Endothelial cell (in vitro differentiated cells): Measurements from ENCODE around the gene NQO1. TPM values are rescaled to one million over a fixed set of nuclear protein-coding genes. Genes with fewer than 3 reads are reported as not detected.

Experiments
- DNase-seq: peaks from one replicate; pipeline ENCODE4 v3.0.0; 2021; ENCODE audit warnings: low spot score
- H3K27ac Mint-ChIP-seq: one replicate; pipeline ENCODE4 v1.8.0; 2021; ENCODE audit warnings: mixed read lengths, inconsistent platforms; ENCODE audit not compliant: unreplicated experiment
- H3K27me3 Mint-ChIP-seq: one replicate; pipeline ENCODE4 v1.8.0; 2021; ENCODE audit warnings: mild to moderate bottlenecking, moderate library complexity, mixed read lengths, inconsistent platforms; ENCODE audit not compliant: unreplicated experiment
- H3K36me3 Mint-ChIP-seq: one replicate; pipeline ENCODE4 v1.8.0; 2021; ENCODE audit warnings: mild to moderate bottlenecking, low read depth, mixed read lengths, inconsistent platforms; ENCODE audit not compliant: unreplicated experiment
- H3K4me1 Mint-ChIP-seq: one replicate; pipeline ENCODE4 v1.8.0; 2021; ENCODE audit warnings: mild to moderate bottlenecking, mixed read lengths, inconsistent platforms; ENCODE audit not compliant: unreplicated experiment
- H3K4me3 Mint-ChIP-seq: one replicate; pipeline ENCODE4 v1.8.0; 2021; ENCODE audit warnings: mild to moderate bottlenecking, mixed read lengths, inconsistent platforms; ENCODE audit not compliant: unreplicated experiment
- H3K9me3 Mint-ChIP-seq: one replicate; pipeline ENCODE4 v1.8.0; 2021; ENCODE audit warnings: mixed read lengths, inconsistent platforms; ENCODE audit not compliant: unreplicated experiment
- CTCF ChIP-seq: fragments of 200-600 bp; sonication (generic); IDR thresholded peaks from one replicate; pipeline ENCODE4 v1.5.0; 2021; ENCODE audit warnings: antibody characterized with exemption; ENCODE audit not compliant: unreplicated experiment
- total RNA-seq: library from RNA; stranded (reverse); fragmentation: NEBNext Ultra II Directional; extraction: Animal tissue kit (Norgen Biotek cat#: 25700); gene quantifications from one replicate; pipeline ENCODE4 v1.2.1, GENCODE V29; 2021; ENCODE audit not compliant: unreplicated experiment

Gene NQO1
- total RNA-seq, 1 donor from 2014 or later: 29.1 TPM

- H3K9me3 Mint-ChIP-seq: no peaks in the 10 kb centered on the region
- no peak overlapping the region for H3K4me3 Mint-ChIP-seq
- H3K27ac Mint-ChIP-seq: no peak overlapping the region
- no peaks in the 10 kb centered on the region for H3K27me3 Mint-ChIP-seq
- H3K4me1 Mint-ChIP-seq: peaks cover 7% of the 10 kb centered on the region
- no peak for TF ChIP-seq CTCF
- H3K36me3 Mint-ChIP-seq: peaks cover 6% of the 10 kb centered on the region
- no peak for DNase-seq
Measured at GRCh38 chr16:69768666-69769065, 42.3 kb upstream of the NQO1 start.

- Mint-ChIP-seq H3K4me1 (peaks cover 8% of the 10 kb centered on the region), H3K27me3 (peaks cover 4% of the 10 kb centered on the region), H3K27ac (no peak overlapping the region), H3K4me3 (no peak overlapping the region), H3K36me3 (peaks cover 6% of the 10 kb centered on the region), H3K9me3 (no peaks in the 10 kb centered on the region)
- DNase-seq: no peak
- TF ChIP-seq CTCF: no peak
Measured at GRCh38 chr16:69767459-69768229, 41.3 kb upstream of the NQO1 start.

GRCh38 chr16:69763599-69763942 is 37.2 kb upstream of the NQO1 start:
- DNase-seq: no peak
- Mint-ChIP-seq H3K4me1 (peaks cover 8% of the 10 kb centered on the region), H3K4me3 (peak overlapping the region; percentile 95), H3K36me3 (peaks cover 6% of the 10 kb centered on the region), H3K27ac (peak overlapping the region; percentile 93), H3K9me3 (no peaks in the 10 kb centered on the region), H3K27me3 (peaks cover 8% of the 10 kb centered on the region)
- no peak for TF ChIP-seq CTCF

DNA sequence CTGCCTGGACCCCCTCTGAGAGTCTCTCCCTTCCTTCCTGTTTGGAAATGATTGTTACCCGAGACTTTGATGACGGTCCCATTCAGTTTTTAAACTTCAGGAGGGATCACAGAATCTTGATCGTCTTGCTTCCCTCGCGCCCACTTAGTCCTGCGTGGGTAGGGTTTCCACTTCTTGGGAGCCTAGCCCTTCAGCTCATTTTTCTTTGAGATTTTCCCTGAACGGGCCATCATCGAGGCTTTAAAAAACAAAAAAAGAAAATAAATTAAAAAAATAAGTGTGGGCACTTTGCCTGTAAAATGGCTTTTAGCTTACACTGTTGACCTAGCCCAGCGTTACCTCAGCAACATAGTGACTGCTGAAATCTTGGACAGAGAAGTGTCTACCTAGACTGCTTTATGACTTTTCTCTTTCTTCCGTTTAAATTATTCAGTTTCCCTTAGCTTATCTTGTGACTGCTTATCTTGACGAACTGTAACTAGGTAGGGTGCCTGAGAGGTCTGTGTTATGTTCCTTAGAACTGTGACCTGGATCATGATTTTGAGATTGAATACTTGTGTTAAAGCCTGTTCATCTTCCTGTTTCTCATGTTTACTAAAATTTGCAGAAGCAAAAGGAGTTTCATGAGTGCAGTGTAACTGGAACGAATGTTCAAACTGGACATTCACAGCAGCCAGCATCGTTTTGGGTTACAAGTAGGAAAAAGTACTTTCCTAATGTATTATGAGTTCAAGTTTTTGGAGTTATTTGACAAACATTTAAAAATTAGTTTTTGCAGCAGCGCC is 36.6 kb upstream of the NQO1 start:
- Mint-ChIP-seq H3K9me3 (no peaks in the 10 kb centered on the region), H3K4me3 (peak overlapping the region; percentile 95), H3K27me3 (peaks cover 8% of the 10 kb centered on the region), H3K4me1 (peaks cover 10% of the 10 kb centered on the region), H3K36me3 (peaks cover 6% of the 10 kb centered on the region), H3K27ac (peak overlapping the region; percentile 96)
- DNase-seq: no peak
- no peak for TF ChIP-seq CTCF
